HEK293T (cell line): ENCODE data around the gene ZNF205.

Experiments used
- CTCF ChIA-PET: fragments of 350-600 bp; formaldehyde crosslinking; extraction: SDS; loops from one replicate; lab custom pipeline; 2021; ENCODE audit warnings: antibody characterized with exemption, inconsistent platforms; lab: Yijun Ruan, JAX
- POLR2A ChIA-PET: fragments of 350-600 bp; formaldehyde crosslinking; extraction: SDS; loops from one replicate; lab custom pipeline; 2020; ENCODE audit warnings: antibody characterized with exemption, inconsistent platforms; lab: Yijun Ruan, JAX
- DNase-seq: peaks from one replicate; pipeline ENCODE4 v3.0.0; 2012; ENCODE audit warnings: mixed read lengths; ENCODE audit errors: extremely low spot score
- ARNT ChIP-seq: fragments of 450-650 bp; IDR thresholded peaks from 2 replicates; pipeline ENCODE4 v1.6.1; 2017; ENCODE audit warnings: mild to moderate bottlenecking
- BHLHE40 ChIP-seq: fragments of 450-650 bp; IDR thresholded peaks from 2 replicates; pipeline ENCODE4 v1.6.1; 2016; ENCODE audit warnings: mild to moderate bottlenecking, moderate library complexity, borderline replicate concordance
- CTBP1 ChIP-seq: fragments of 450-650 bp; IDR thresholded peaks from 2 replicates; pipeline ENCODE4 v1.6.1; 2016; ENCODE audit warnings: borderline replicate concordance
- ELF4 ChIP-seq: fragments of 450-650 bp; IDR thresholded peaks from 2 replicates; pipeline ENCODE4 v1.6.1; 2017; ENCODE audit warnings: antibody characterized with exemption
- FOXA1 ChIP-seq: fragments of 450-650 bp; IDR thresholded peaks from 2 replicates; pipeline ENCODE4 v1.6.1; 2016; ENCODE audit warnings: mild to moderate bottlenecking
- FOXK2 ChIP-seq: fragments of 450-650 bp; IDR thresholded peaks from 2 replicates; pipeline ENCODE4 v1.6.1; 2016; ENCODE audit warnings: mild to moderate bottlenecking
- FOXM1 ChIP-seq: fragments of 450-650 bp; IDR thresholded peaks from 2 replicates; pipeline ENCODE4 v1.6.1; 2017; ENCODE audit warnings: mild to moderate bottlenecking, borderline replicate concordance
- HDGF ChIP-seq: fragments of 450-650 bp; IDR thresholded peaks from 2 replicates; pipeline ENCODE4 v1.6.1; 2017; ENCODE audit warnings: antibody characterized with exemption, borderline replicate concordance
- L3MBTL2 ChIP-seq: fragments of 450-650 bp; conservative IDR thresholded peaks from 2 replicates; pipeline ENCODE4 v1.6.1; 2016; ENCODE audit warnings: mild to moderate bottlenecking
- LEF1 ChIP-seq: fragments of 450-650 bp; IDR thresholded peaks from 2 replicates; pipeline ENCODE4 v1.6.1; 2017; ENCODE audit warnings: mild to moderate bottlenecking, borderline replicate concordance
- NFRKB ChIP-seq: fragments of 450-650 bp; IDR thresholded peaks from 2 replicates; pipeline ENCODE4 v1.6.1; 2016; ENCODE audit warnings: mild to moderate bottlenecking, moderate library complexity
- PKNOX1 ChIP-seq: fragments of 450-650 bp; IDR thresholded peaks from 2 replicates; pipeline ENCODE4 v1.6.1; 2016
- SP1 ChIP-seq: fragments of 450-650 bp; IDR thresholded peaks from 2 replicates; pipeline ENCODE4 v1.6.1; 2017
- SUZ12 ChIP-seq: fragments of 450-650 bp; IDR thresholded peaks from 2 replicates; pipeline ENCODE4 v1.6.1; 2016; ENCODE audit warnings: mild to moderate bottlenecking
- TARDBP ChIP-seq: fragments of 450-650 bp; IDR thresholded peaks from 2 replicates; pipeline ENCODE4 v1.6.1; 2016
- ZNF384 ChIP-seq: fragments of 450-650 bp; IDR thresholded peaks from 2 replicates; pipeline ENCODE4 v1.6.1; 2016

Gene ZNF205

GRCh38 chr16:3113765-3114479, 1.5 kb downstream of the ZNF205 start:
- CTCF ChIA-PET = interaction anchor here (1.5 kb wide), 1 partner anchor 16 kb away, joined by 10 read pairs; no protein-coding TSS in a partner anchor

GRCh38 chr16:3115003-3115402, 2.6 kb downstream of the ZNF205 start:
- ChIA-PET CTCF (interaction anchor here (0.6 to 1.5 kb wide), 2 partner anchors 13 to 15 kb away, joined by 4 to 10 read pairs; no protein-coding TSS in a partner anchor), POLR2A (interaction anchor here (0.9 to 4.3 kb wide), 3 partner anchors 10 to 56 kb away, joined by 3 to 24 read pairs (median 4); no protein-coding TSS in a partner anchor)
- TF ChIP-seq FOXA1 = no peak
- no peak for TF ChIP-seq HDGF
- TF ChIP-seq LEF1 = no peak
- TF ChIP-seq FOXM1 = no peak
- no peak for TF ChIP-seq ARNT
- no peak for TF ChIP-seq TARDBP
- no peak for TF ChIP-seq CTBP1
- TF ChIP-seq SP1 = no peak
- no peak for TF ChIP-seq FOXK2
- no peak for TF ChIP-seq ZNF384
- no peak for TF ChIP-seq PKNOX1
- no peak for TF ChIP-seq ELF4

More at GRCh38 chr16:3113765-3114479, 1.5 kb downstream of the ZNF205 start:
- no peak for DNase-seq
- POLR2A ChIA-PET = interaction anchor here (0.7 to 4.3 kb wide), 7 partner anchors 9 to 55 kb away, joined by 3 to 24 read pairs (median 4); partner anchors contain the start of gene ZNF213
- TF ChIP-seq SP1 (no peak), CTBP1 (no peak), ZNF384 (no peak)

GRCh38 chr16:3115561-3115960, 3.2 kb downstream of the ZNF205 start:
- POLR2A ChIA-PET = interaction anchor here (4.3 kb wide), 1 partner anchor 10 kb away, joined by 24 read pairs; no protein-coding TSS in a partner anchor
- no peak for DNase-seq
- CTCF ChIA-PET = interaction anchor here (1.5 kb wide), 1 partner anchor 14 kb away, joined by 10 read pairs; no protein-coding TSS in a partner anchor
- TF ChIP-seq PKNOX1 = no peak
- no peak for TF ChIP-seq ZNF384
- TF ChIP-seq HDGF = no peak
- no peak for TF ChIP-seq SUZ12
- TF ChIP-seq ARNT = no peak
- TF ChIP-seq FOXM1 = no peak
- TF ChIP-seq FOXK2 = no peak
- TF ChIP-seq LEF1 = no peak
- TF ChIP-seq L3MBTL2 = no peak
- no peak for TF ChIP-seq TARDBP
- TF ChIP-seq BHLHE40 = no peak
- TF ChIP-seq FOXA1 = no peak
- TF ChIP-seq ELF4 = no peak
- TF ChIP-seq CTBP1 = no peak
- no peak for TF ChIP-seq SP1

More at GRCh38 chr16:3115003-3115402, 2.6 kb downstream of the ZNF205 start:
- no peak for DNase-seq

GRCh38 chr16:3118204-3118790, 5.9 kb downstream of the ZNF205 start:
- ChIA-PET CTCF (interaction anchor here (0.6 to 1.2 kb wide), 2 partner anchors 14 to 17 kb away, joined by 3 to 4 read pairs; no protein-coding TSS in a partner anchor), POLR2A (interaction anchor here (1.6 to 1.8 kb wide), 2 partner anchors 16 kb away, joined by 4 to 8 read pairs; partner anchors contain the start of gene ZNF213)
- TF ChIP-seq FOXK2 (no peak), SP1 (no peak), LEF1 (no peak), BHLHE40 (no peak), HDGF (no peak), FOXA1 (no peak)
- no peak for DNase-seq

GRCh38 chr16:3118846-3119245, 6.5 kb downstream of the ZNF205 start:
- TF ChIP-seq ELF4 (no peak), ZNF384 (no peak), SUZ12 (no peak), HDGF (no peak), ARNT (no peak), NFRKB (no peak), SP1 (no peak)
- CTCF ChIA-PET = no interaction called here
- POLR2A ChIA-PET = interaction anchor here (1.1 to 1.8 kb wide), 2 partner anchors 15 to 99 kb away, joined by 3 to 8 read pairs; partner anchors contain the start of genes TNFRSF12A and ZNF213
- DNase-seq = no peak

GRCh38 chr16:3119286-3119685, 6.9 kb downstream of the ZNF205 start:
- TF ChIP-seq CTBP1 (no peak), NFRKB (no peak), FOXM1 (no peak), L3MBTL2 (no peak), ELF4 (no peak), PKNOX1 (no peak), SP1 (no peak), TARDBP (no peak), HDGF (no peak), SUZ12 (no peak), FOXA1 (no peak), FOXK2 (no peak)
- no peak for DNase-seq
- ChIA-PET CTCF (no interaction called here), POLR2A (interaction anchor here (1.1 to 1.8 kb wide), 2 partner anchors 15 to 99 kb away, joined by 3 to 8 read pairs; partner anchors contain the start of genes TNFRSF12A and ZNF213)
